T-helper 1 cell (primary cell): ENCODE results near the gene STK24.
"Not testable (repeated sequence)": the region's sequence is repeated elsewhere in the genome, so short reads cannot be mapped to it uniquely, and the experiment has no call there.

Source experiments
- DNase-seq, 5 donors: peaks; one replicate each; pipeline ENCODE4 v3.0.0-alpha.2; 2012 to 2020

Gene STK24

DNA sequence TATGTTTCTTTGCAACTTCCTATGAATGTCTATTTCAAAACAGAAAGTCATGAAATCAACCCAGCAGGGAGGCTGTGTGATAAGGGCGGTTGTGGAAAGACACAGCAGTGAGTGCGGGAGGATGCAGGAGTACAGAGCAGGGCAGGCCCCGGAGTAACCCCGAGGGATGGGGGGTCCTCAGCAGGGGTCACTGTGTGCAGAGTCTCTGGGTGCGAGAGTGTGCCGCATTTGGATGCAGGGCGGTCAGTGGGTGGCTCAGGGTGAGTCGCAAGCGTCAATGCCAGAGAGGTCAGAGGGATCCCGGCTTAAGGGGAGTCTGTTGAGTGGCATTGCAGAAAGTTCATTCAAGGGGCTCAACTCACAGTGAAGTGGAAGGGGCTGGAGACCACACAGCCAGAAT is 147.8 kb downstream of the STK24 start:
- no peak for DNase-seq

DNA sequence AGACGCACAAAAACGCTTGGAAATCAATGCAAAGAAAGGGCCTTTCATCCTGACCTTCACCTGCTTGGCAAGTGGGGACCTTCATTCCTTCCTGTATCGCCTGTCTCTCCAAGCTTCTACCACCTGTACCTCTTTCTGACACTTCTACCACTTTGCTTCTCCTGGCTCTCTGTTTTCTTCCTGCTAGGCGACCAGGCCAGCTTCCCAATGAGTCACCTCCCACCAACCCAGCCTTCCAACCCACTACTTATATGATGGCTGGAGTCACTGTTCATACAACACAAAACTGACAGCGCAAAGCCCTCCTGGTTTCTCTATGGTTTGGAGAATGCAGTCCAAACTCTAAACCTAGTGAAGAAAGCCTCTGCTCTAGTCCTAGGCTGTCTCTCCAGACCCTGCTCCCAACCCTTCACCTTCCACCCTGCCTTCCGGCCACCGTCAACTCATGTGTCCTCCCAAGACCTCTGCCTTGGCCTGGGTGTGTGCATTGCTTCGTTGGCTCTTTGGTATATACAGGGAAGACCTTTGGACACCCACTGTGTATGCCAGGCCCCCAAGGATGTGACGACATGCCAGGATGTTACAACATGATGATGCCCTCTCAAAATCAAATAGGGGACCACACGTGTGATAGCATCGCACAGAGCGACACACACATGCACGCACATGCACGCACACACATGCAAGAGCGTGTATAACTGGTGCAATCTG is 148.5 kb downstream of the STK24 start:
- DNase-seq: no peak

DNA sequence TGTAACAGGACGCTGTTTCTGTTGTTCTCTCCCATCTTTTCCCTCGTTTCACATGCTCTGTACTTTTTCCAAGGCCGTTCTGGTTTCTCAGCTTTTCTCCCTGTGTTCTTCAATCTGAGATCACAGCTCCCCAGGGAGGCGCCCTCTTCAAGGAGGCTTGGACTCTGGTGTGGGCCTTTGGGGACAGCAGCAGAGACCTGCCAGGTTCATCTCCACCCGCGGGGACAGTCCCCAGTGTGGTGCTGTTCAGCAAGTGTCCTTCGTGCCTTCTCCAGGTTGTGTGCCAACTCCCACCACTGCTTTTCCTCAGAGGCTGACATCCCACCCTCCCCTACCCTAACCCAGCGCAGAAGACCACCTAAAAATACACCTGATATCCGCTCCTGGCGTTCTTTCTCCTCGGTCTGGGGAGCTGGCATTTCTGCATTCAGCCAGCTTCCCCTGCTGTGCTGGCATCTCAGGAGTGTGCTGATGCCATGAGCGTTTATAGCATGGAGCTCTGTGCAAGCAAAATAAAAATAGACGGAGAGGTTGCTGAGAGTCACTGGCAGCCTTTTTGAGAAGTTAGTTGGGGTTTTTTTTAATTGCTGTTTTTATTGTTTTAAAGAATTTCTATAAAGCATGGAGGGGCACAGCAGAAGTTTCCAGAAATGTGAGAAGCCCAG is 149.4 kb downstream of the STK24 start:
- no peak for DNase-seq

DNA sequence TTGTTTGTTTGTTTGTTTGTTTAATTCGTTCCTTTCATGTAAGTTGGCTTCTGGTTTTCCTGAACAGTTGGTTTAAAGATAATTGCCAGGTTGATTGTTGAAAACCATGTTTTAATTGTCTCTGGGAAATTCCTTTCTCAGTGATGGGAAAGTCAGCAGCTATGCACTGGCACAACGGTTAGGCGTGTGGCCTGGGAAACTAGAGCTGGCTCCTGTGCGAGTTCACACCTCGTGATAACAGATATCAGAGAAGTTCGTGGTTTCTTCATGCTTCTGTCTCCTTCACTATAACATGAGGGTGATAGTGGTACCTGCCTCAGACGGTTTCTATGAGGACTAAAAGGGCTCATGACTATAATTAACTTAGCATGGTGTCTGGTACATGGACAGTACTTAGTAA is 153.5 kb downstream of the STK24 start:
- no peak for DNase-seq

DNA sequence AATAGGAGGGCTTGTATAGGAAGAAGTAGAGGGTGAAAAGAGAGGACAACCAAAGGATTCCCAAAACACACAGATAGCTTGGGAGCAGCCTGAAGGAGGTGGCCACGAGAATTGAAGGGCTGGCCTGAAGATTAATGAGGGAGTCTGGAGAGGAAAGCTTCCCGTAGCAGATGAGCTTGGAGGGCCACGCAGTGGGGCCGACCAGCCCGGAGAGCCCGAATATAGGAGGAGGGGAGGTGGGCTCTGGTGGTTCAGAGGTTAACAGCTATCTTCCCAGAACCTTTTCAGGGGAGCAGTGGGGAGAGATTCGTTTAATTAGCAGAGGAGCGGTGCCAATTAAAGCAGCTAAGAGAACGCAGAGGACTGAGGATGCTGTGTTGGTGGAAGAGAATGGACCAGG is 154.9 kb downstream of the STK24 start:
- DNase-seq: no peak

DNA sequence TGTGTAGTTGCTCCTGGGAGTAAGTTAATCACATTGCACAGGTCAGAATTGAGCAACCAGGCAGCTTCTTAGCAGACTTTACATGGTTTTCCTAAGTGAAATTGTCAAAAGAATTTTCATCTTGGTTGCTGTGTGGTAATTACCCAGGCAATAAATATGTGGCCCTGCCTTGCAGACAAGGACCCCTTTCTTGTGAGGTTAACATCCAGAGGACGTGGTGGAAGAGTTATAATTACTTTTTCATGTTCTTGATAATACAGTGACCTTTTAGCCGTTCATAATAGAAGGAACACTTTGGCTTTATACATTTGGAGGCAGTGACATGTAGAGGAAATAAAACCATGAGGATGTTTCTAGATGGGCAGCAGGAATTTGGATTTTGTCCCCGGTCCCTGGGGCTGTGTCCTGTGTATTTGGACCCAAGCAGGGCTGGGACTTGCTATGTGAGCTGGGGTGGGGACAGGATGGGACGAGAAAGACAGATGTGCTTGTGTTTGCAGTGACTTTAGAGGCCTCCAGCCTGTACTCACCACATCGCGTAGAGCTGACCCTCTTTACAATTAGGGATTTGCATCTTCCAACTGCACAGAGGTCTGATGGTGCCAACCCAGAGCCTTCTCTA is 156.2 kb downstream of the STK24 start:
- no peak for DNase-seq

DNA sequence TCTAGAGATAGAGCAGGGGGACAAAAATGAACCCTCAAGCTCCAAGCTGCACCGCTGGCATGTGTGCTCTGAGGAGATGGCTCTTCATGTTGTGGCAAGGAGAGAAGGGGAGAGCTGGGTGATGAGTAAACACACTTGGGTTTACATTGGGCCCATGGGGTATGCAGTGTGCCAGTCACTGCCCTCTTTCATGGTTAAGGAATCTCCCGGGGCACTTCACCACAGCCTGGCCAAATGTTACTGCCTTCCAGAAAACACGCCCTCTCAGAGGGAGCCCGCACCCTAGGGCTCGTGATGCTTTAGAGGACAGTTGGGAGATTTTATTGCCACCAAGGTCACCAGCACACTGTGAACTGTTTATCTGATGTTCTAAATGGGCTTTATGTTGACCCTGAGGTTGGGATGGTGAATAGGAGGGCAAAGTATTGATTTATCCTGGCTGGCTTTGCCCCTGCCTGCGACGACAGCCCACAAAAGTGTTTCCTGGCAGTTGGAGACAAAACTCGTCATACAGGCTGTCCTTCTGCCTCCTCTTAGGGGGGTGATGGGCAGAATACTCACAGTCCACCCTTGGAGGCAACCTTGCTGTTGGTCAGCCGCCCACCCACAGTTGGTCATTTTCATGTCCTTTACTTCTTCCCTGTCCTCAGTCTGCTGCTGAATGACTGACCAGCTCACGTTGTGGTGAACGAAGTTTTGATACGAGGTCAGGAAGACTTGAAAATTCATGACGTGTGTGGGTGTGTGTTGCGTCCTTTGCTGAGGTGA is 156.9 kb downstream of the STK24 start:
- no peak for DNase-seq

DNA sequence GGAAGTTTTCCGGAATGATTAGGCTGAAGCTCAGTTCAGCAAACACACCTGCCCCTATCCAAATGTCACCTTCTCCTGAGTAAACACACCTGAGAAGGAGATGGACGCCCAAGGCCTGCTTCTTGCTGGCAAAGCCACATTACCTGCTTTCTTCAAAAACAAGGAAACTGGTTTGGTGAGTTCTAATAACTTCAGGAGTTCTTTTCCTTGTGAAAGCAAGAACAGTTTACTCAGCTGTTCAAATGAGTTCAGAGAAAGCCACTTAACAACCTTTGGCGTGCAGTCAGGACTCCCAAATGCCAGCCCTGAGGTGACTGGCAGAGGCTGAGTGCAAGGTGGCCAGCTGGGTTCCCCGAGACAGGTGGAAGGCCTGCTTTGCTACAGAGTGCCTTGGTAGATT is 160.5 kb downstream of the STK24 start:
- no peak for DNase-seq

DNA sequence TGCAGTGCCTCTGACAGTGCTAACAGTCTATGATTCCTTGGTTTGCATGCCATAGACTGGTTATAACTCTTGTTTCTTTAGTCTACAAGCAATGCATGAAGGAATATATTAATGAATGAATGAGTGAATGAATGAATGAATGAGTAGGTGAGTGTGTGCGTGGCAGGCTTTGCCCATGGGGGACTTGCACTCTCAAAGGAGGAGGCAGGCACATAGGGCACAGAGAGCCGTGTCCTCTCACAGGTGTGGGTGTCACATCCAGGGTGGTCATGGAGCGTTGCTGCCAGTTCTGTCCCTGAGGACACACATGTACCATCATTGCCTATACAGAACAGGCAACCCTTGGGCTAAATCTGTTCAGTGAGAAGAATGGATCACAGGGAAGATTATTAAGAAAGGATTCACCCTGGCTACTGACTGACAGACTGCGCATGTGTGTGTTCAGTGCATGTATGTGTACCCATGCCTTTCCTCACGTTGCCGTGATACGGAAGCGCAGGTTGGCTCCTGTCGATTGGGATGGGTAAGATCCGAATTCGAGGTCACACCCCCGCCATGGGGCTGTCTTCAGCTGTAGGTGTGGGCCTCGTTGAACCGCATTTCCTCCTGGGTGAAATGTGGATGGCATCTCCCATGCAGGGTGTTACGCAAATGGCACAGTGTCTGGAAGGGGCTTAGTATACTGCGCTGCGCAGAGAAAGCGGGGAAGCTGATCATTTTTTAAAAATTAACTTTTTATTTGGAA is 161.4 kb downstream of the STK24 start:
- no peak for DNase-seq

DNA sequence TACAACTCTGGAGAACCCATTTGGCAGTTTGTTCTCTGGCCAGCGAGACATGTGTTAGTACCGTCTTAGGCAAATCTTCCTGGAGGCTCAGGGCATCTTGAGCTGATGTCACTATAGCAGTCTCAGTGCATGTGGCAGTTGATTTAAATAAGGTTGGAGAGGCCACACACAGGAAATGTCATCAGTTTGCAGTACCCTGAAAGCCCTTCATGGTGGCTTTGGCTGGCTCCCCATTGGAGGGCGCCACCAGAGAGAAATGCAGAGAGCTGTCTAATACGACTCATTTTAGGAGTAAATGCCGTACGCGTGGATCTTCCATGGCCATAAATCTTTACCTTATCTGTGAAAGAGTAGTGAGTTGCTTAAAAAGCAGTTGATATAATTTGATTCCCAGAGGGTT is 163.1 kb downstream of the STK24 start:
- peak in 1 of 5 donors; percentile 6 for DNase-seq

DNA sequence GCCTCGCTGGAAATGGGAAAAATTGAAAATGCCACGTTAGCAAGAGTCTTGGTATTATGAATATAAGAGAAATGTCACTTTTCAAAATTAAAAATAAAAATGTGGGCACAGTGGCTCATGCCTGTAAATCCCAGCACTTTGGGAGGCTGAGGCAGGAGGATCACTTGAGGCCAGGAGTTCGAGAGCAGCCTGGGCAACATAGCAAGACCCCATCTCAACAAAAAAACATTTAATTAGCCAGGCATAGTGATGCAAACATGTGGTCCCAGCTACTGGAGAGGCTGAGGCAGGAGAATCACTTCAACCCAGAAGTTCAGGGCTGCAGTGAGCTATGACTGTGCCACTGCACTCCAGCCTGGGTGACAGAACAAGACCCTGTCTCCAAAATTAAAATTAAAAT is 163.6 kb downstream of the STK24 start:
- DNase-seq: not testable (repeated sequence)

DNA sequence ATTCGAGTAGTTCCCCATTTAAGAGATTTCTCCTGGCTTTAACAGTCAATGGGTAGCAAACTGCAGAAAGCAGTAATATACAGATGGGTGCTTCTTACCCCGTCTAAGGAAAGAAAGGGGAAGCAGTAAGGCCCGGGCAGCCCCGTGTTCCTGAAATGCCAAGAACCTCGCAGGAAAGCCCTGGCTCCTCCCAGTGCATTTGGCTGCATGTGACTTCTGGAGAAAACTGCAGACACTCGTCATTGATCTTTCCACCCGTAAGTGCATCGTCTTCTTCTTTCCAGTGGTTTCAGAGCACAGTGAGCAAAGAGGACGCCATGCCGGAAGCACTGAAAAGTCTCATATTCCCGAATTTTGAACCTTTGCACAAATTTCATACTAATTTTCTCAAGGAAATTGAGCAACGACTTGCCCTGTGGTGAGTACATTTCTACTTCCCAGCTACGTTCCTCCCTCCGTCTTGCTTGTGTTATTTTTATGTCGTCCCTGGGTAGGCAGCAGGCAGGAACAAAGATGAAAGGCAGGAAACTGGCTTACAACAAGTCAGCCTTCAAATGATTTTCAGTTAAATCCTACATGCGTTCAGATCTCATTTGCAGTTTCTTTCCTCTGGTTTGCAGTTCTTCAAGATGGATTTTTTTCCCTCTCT is 165.2 kb downstream of the STK24 start:
- DNase-seq: no peak

DNA sequence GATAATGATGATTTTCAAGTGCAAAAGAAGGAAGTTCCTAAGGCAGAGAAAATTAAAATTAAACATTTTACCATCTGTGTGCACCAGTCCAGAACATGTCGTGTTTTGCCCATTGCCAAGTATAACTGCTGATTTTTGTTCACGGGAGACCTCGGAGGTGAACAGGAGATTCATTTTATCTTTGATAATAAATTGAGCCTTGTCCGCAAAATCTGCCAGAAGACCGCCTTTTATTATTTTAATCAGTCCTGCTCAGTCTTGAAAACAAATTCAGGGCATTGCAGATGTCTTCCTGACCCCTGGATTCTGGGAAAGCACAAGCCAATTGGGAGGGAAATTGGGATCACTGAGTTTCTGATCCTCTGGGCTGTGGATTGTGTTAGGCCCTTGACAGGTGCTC is 165.9 kb downstream of the STK24 start:
- no peak for DNase-seq

DNA sequence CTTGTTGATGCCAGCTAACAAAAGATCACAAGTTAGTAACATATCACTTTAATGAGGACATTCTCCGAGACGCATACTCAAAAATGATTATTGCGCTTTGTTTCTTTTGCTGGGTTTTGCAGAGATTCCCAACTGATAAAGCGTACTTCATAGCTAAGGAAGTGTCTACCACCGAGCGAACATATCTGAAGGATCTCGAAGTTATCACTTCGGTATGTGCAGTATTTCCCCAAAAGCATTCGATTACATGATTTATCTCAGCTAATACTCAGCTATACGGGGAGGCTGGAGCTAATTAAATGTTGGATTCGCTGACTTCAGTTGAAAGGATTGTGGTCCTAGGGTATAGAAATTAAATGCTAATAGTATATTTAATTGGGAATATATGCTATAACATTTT is 166.3 kb downstream of the STK24 start:
- no peak for DNase-seq

DNA sequence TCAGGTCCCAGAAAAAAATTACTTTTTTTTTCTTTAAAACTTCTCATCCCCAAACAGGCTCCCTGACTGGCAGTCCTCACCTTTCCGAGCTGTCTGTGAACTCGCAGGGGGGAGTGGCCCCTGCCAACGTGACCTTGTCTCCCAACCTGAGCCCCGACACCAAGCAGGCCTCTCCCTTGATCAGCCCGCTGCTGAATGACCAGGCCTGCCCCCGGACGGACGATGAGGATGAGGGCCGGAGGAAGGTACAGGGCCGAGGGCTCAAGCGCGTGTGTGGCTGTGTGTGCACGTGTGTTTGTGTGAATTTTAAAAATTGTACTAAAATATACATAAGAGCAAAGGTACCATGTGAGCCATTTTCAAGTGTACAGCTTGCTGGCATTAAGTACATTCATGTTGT is 167.6 kb downstream of the STK24 start:
- DNase-seq: no peak

DNA sequence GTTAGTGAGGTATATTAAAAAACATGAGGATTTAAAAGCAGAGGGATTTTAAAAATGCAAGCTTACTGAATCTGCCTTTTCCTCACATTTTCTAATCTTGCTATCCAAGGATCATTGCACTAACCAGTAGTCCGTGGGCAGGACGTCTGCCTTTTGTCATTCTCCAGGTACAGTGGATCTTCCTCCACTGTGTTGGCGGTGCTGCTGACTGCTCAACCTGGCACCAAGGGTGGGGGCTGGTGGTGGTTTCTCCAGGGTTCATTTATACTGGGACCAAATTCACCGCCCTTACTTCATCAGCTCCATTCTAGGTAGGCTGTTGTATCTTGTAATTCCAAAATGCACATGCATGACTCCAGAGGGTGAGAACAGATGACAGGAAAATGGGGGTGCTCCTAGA is 169.3 kb downstream of the STK24 start:
- DNase-seq: no peak

DNA sequence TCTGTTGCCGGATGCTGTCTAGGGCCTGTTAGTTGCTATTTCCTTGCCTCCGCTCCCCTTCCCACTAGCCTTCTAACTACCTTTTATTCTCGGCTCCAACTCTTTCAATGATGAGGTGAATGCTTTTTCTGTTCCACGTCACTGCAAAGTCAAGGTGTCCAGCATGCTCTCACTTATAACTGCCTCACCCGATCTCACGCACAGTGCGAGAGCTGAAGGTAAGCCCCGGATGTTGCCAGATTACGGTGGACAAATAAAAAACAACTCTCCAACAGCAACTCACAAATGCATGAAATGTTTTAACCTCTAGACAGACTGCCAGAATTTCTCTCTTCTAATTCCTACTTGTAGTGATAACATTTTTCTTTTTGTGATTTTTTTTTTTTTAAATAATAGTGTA is 169.9 kb downstream of the STK24 start:
- DNase-seq: no peak

DNA sequence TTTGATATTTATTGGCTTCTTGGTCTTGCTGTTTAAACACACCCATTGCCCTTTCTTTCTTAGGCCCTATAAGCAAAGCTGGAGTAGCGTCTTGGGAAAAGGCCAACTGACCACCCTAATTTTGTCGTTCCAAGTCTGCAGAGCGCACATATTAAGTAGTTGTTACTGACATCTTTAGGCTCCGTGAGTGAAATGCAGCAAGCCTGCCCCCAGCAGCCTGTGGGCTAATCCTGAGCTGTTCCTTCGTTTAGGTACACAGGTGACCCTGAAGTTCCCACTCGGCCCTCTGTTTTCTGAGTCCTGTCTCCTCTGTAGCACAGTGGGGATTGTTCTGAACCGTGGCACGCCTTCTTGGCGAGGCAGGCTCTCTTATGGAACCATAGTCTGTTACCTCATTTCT is 170.5 kb downstream of the STK24 start:
- no peak for DNase-seq

DNA sequence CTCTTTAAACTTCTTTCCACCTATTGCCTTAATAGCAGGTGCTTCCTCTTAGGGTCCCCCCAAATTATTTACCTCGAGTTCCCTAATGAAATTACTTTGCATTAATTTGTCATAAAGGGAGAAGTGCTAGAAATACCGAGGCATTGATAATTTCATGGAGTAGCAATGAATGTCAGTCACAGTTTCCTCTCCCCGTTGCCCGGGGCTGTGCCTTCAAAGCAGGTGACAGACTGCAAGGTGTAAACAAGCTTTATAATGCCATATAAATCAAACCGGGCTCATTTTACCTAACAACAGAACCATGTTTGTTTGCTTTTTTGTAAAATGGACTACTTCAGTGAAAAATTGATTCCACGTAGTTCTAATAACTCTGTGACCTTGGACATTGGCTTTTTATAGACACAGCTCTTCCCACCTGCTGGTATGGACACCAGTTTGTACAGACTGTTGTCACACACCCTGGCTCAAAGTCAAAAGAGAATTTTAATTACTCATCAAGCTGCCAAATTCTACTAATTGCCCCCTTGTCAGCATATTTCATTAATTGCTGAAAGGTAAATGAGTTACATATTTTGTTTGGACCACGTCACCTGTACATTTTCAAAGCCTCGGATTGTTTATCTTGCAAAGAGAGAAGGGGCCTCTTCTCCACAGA is 171.1 kb downstream of the STK24 start:
- no peak for DNase-seq

DNA sequence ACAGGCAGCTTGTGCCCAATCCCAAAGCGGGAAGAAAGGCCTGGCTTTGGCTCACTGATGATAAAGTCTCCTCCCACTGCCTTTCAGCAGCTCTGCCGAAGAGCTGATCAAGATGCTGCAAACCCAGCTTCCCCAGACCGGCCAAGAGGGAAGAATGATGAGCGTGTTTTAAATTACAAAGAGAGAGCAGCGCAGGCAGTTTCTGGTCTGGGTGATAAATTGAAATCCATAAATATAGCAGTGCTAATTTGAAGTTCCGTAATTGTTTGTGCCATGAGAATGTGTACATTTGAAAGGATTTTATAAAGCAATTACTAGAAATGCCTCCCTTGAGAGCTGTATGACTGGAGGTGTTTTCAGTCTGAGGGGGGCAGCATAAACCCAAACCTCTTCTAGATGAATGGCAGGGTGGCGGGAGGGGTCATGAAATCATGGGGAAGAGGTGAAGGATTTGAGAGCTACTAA is 171.8 kb downstream of the STK24 start:
- no peak for DNase-seq

DNA sequence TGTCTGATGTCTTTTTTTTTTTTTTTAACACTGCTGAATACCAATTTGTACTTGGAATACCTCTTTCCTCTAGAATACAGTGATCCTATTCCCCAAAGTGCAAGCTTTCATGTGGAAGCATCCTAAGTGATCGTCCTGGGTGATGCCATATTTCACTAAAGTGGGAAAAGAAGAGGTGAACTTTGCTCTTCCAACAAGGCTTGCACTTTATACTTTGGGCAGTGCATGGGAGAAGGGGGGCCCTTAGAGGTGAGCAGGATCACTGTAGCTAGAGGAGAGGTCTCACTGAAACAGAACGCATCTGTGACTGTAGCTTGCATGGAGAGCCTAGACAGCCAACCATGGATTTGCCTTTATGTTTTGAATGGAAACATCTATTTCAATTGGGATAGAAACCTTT is 173.8 kb downstream of the STK24 start:
- no peak for DNase-seq

DNA sequence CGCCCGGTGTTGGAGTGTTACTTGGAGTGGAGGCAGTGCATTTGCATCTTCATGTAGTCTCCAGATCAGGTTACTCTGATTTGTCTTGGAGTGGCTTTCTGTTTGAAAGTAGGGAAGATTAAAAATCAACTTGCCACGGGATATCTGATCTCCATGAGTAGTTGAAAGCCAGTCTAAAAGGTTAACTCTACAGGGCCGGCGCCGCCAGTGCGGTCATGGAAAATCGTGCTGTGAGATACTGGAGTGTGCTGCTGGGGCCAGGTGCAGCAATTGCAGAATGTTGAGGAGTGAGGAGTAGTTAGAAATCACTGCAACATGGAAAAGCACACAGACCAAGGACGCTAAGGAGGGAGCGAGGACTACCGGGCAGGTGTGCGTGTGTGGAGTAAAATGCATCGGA is 175.0 kb downstream of the STK24 start:
- no peak for DNase-seq
